Neural progenitor cell (in vitro differentiated cells): ENCODE data around the gene DCP1B. TPM values are rescaled to one million over a fixed set of nuclear protein-coding genes. Genes with fewer than 3 reads are reported as not detected.

Source experiments
- DNase-seq: peaks from one replicate; pipeline ENCODE4 v3.0.0-alpha.2; 2016; ENCODE audit warnings: low spot score
- H2AFZ ChIP-seq: fragments of 200-600 bp; sonication (generic); replicated peaks from 2 replicates; pipeline ENCODE4 v1.6.1; 2016; ENCODE audit warnings: antibody characterized with exemption
- H3F3A ChIP-seq: fragments of 200-600 bp; sonication (generic); 2 replicates; pipeline ENCODE4 v1.6.1; 2016; ENCODE audit warnings: antibody characterized with exemption, low read depth
- H3K27ac ChIP-seq: fragments of 200-600 bp; sonication (generic); 2 replicates; pipeline ENCODE4 v1.5.1; 2016; ENCODE audit warnings: mild to moderate bottlenecking
- H3K27me3 ChIP-seq: fragments of 200-600 bp; sonication (generic); 2 replicates; pipeline ENCODE4 v1.6.1; 2016; ENCODE audit warnings: mild to moderate bottlenecking, moderate library complexity
- H3K36me3 ChIP-seq: fragments of 200-600 bp; sonication (generic); 2 replicates; pipeline ENCODE4 v1.5.1; 2016
- H3K4me1 ChIP-seq: fragments of 200-600 bp; sonication (generic); 2 replicates; pipeline ENCODE4 v1.6.1; 2016; ENCODE audit warnings: mixed run types
- H3K4me2 ChIP-seq: fragments of 200-600 bp; sonication (generic); 2 replicates; pipeline ENCODE4 v1.6.1; 2016
- H3K4me3 ChIP-seq: fragments of 200-600 bp; sonication (generic); 2 replicates; pipeline ENCODE4 v1.5.1; 2016
- H3K79me2 ChIP-seq: fragments of 200-600 bp; sonication (generic); 2 replicates; pipeline ENCODE4 v1.6.1; 2016; ENCODE audit warnings: low read depth
- H3K9ac ChIP-seq: fragments of 200-600 bp; sonication (generic); 2 replicates; pipeline ENCODE4 v1.6.1; 2016
- H3K9me3 ChIP-seq: fragments of 200-600 bp; sonication (generic); 2 replicates; pipeline ENCODE4 v1.5.1; 2016; ENCODE audit warnings: low read depth
- H4K20me1 ChIP-seq: fragments of 200-600 bp; sonication (generic); 2 replicates; pipeline ENCODE4 v1.6.1; 2016; ENCODE audit warnings: low read depth
- H3K27ac Mint-ChIP-seq: 3 replicates; pipeline ENCODE4 v1.8.0; 2021; ENCODE audit warnings: mixed read lengths
- H3K27me3 Mint-ChIP-seq: 2 replicates; pipeline ENCODE4 v1.8.0; 2022; ENCODE audit warnings: low read depth, mild to moderate bottlenecking, inconsistent platforms, moderate library complexity, mixed read lengths; ENCODE audit not compliant: insufficient read depth
- H3K36me3 Mint-ChIP-seq: 3 replicates; pipeline ENCODE4 v1.8.0; 2021; ENCODE audit warnings: mixed read lengths
- H3K4me1 Mint-ChIP-seq: 3 replicates; pipeline ENCODE4 v1.8.0; 2021; ENCODE audit warnings: mixed read lengths
- H3K4me3 Mint-ChIP-seq: 3 replicates; pipeline ENCODE4 v1.8.0; 2021; ENCODE audit warnings: mild to moderate bottlenecking, moderate library complexity, mixed read lengths
- H3K9me3 Mint-ChIP-seq: 3 replicates; pipeline ENCODE4 v1.8.0; 2020; ENCODE audit warnings: mixed read lengths
- CTCF ChIP-seq: fragments of 200-600 bp; sonication (generic); IDR thresholded peaks from 2 replicates; pipeline ENCODE4 v1.5.1; 2017; ENCODE audit warnings: antibody characterized with exemption, mild to moderate bottlenecking
- EZH2 ChIP-seq: fragments of 200-600 bp; sonication (generic); IDR thresholded peaks from 2 replicates; pipeline ENCODE4 v1.6.1; 2017; ENCODE audit warnings: antibody characterized with exemption, mild to moderate bottlenecking, moderate library complexity
- EZH2phosphoT487 ChIP-seq: fragments of 200-600 bp; sonication (generic); IDR thresholded peaks from 2 replicates; pipeline ENCODE4 v1.6.1; 2017; ENCODE audit warnings: antibody characterized with exemption
- total RNA-seq: library from RNA; depleted of rRNA; stranded (reverse); fragments of >200 nt; gene quantifications from 2 replicates; pipeline ENCODE4 v1.2.3, GENCODE V29; 2015; ENCODE audit warnings: low replicate concordance

The DCP1B gene
- total RNA-seq, 1 donor from 2014 or later = 20.2 TPM

DNA sequence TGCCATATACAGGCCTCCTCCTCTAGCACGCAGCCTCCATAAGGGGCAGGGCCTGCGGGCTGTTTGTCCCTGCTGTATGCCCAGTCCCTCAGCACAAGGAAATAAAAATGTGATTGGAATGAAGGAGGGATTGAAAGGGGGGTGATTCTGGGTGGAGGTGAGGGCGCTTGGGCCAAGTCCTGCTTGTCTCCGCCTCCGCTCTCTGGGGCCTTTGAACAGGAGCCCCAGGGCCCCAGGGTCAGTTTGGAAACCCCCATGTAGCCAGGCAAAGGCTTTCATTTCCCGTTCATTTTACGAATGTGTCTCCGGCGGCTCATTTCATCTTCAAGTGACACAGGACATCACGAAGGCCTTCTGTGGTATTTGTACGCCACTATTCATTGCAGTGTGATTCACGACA is 81.3 kb downstream of the DCP1B start:
- Histone ChIP-seq H3K4me2 (no peak overlapping the region), H3K27ac (no peak overlapping the region), H3K9ac (no peak overlapping the region), H3K4me3 (no peak overlapping the region), H3F3A (peaks cover 16% of the 10 kb centered on the region), H3K79me2 (no peaks in the 10 kb centered on the region), H3K4me1 (peaks cover 22% of the 10 kb centered on the region), H3K36me3 (no peaks in the 10 kb centered on the region), H3K27me3 (no peaks in the 10 kb centered on the region), H4K20me1 (no peaks in the 10 kb centered on the region), H2AFZ (no peak overlapping the region), H3K9me3 (no peaks in the 10 kb centered on the region)
- Mint-ChIP-seq H3K36me3 (peaks cover 2% of the 10 kb centered on the region), H3K27me3 (peaks cover 20% of the 10 kb centered on the region), H3K27ac (peak overlapping the region; percentile 72), H3K9me3 (peaks cover 4% of the 10 kb centered on the region), H3K4me3 (no peak overlapping the region), H3K4me1 (peaks cover 49% of the 10 kb centered on the region)
- no peak for DNase-seq
- TF ChIP-seq EZH2phosphoT487 (no peak), CTCF (no peak), EZH2 (no peak)

DNA sequence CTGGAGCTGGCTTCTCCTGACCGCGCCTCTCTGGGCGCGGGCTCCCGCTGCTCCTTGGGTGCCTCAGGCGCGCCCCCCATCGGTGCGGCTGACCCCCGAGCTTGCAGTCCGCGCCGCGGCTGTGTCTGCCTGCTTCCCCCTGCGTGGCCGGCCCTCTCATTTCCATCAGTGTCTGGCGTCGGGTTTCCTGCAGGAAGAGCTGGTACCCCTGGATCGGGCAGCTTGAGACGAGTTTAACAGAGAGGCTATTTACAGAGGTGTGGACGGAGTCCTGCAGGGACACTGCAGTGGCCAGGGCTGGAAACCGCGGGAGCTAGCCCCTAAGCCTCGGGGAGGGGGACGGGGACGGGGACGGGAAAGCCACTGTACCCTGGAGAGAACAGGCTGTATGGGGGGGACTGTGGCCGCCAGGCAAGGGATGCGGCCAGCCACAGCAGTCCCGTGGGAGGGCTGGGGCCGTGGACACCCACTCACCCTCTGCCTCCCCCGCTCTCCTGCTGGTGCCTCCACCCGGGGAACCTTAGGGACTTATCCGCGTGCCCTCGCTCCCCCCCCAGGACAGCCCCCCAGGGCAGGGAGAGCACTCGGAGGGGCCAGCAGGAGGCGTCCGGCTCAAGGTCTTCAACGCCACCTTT is 82.1 kb downstream of the DCP1B start:
- Histone ChIP-seq H2AFZ (no peak overlapping the region), H3F3A (peaks cover 24% of the 10 kb centered on the region), H3K27ac (no peak overlapping the region), H3K27me3 (no peaks in the 10 kb centered on the region), H3K9ac (no peak overlapping the region), H3K36me3 (no peaks in the 10 kb centered on the region), H3K4me3 (no peak overlapping the region), H4K20me1 (no peaks in the 10 kb centered on the region), H3K79me2 (no peaks in the 10 kb centered on the region), H3K9me3 (no peaks in the 10 kb centered on the region), H3K4me2 (no peak overlapping the region), H3K4me1 (peaks cover 30% of the 10 kb centered on the region)
- peaks cover 52% of the 10 kb centered on the region for H3K4me1 Mint-ChIP-seq
- H3K9me3 Mint-ChIP-seq = peaks cover 4% of the 10 kb centered on the region
- no peak overlapping the region for H3K27ac Mint-ChIP-seq
- H3K36me3 Mint-ChIP-seq = peaks cover 2% of the 10 kb centered on the region
- DNase-seq = no peak
- H3K27me3 Mint-ChIP-seq = peaks cover 14% of the 10 kb centered on the region
- no peak for TF ChIP-seq EZH2phosphoT487
- H3K4me3 Mint-ChIP-seq = no peak overlapping the region

DNA sequence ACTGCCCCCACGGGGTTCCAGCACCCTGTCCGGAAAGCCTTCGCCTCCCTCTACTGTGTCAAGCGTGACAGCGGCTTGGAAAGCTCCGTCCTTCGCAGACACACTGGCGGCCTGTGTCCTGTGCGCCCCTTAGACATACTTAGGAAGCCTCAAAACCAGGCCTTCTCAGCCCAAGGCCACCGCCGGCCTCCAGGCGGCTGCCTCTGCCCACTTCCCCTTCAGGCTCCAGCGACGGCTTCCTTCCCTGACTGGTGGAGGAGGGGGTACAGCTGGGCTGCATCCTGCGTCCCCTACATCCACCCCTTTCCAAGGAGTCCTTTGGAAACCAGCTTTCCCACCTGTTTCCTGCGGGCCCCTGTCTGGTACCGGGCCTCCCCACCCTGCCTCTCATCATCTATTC is 83.3 kb downstream of the DCP1B start:
- no peak overlapping the region for H3K27ac Mint-ChIP-seq
- Histone ChIP-seq H3K4me3 (no peak overlapping the region), H3K4me1 (peaks cover 34% of the 10 kb centered on the region), H4K20me1 (no peaks in the 10 kb centered on the region), H3K36me3 (no peaks in the 10 kb centered on the region), H3F3A (peaks cover 25% of the 10 kb centered on the region), H3K4me2 (no peak overlapping the region), H3K79me2 (no peaks in the 10 kb centered on the region), H2AFZ (no peak overlapping the region), H3K27ac (no peak overlapping the region), H3K27me3 (no peaks in the 10 kb centered on the region), H3K9me3 (no peaks in the 10 kb centered on the region), H3K9ac (no peak overlapping the region)
- TF ChIP-seq CTCF (no peak), EZH2 (no peak), EZH2phosphoT487 (no peak)
- H3K4me1 Mint-ChIP-seq = peaks cover 54% of the 10 kb centered on the region
- peaks cover 4% of the 10 kb centered on the region for H3K9me3 Mint-ChIP-seq
- DNase-seq = no peak
- H3K27me3 Mint-ChIP-seq = peaks cover 17% of the 10 kb centered on the region
- H3K36me3 Mint-ChIP-seq = peaks cover 2% of the 10 kb centered on the region
- H3K4me3 Mint-ChIP-seq = no peak overlapping the region

- Histone ChIP-seq H3K36me3 (no peaks in the 10 kb centered on the region), H3F3A (peaks cover 25% of the 10 kb centered on the region), H3K4me1 (peaks cover 37% of the 10 kb centered on the region), H3K27ac (no peak overlapping the region), H3K27me3 (no peaks in the 10 kb centered on the region), H4K20me1 (no peaks in the 10 kb centered on the region), H3K79me2 (no peaks in the 10 kb centered on the region), H3K9ac (no peak overlapping the region), H3K4me2 (no peak overlapping the region), H3K9me3 (no peaks in the 10 kb centered on the region), H2AFZ (no peak overlapping the region), H3K4me3 (no peak overlapping the region)
- DNase-seq = no peak
- peaks cover 21% of the 10 kb centered on the region for H3K27me3 Mint-ChIP-seq
- H3K4me1 Mint-ChIP-seq = peaks cover 54% of the 10 kb centered on the region
- peaks cover 4% of the 10 kb centered on the region for H3K9me3 Mint-ChIP-seq
- no peak overlapping the region for H3K27ac Mint-ChIP-seq
- no peak for TF ChIP-seq CTCF
- no peak for TF ChIP-seq EZH2
- TF ChIP-seq EZH2phosphoT487 = no peak
- peaks cover 2% of the 10 kb centered on the region for H3K36me3 Mint-ChIP-seq
- peak overlapping the region; percentile 33 for H3K4me3 Mint-ChIP-seq
These were observed 83.8 kb downstream of the DCP1B start for GRCh38 chr12:1920436-1920835.
